DMS114 treated with DMSO at 0.1 percent for 48 hours (cell line): ENCODE data around the gene SLC30A4.
A peak's percentile ranks its signal among the peaks of the same experiment; 100 is the strongest.

Experiments
- DNase-seq: peaks from one replicate; lab custom pipeline; 2025; ENCODE audit not compliant: unreplicated experiment; lab: John Stamatoyannopoulos, UW

SLC30A4 gene

DNA sequence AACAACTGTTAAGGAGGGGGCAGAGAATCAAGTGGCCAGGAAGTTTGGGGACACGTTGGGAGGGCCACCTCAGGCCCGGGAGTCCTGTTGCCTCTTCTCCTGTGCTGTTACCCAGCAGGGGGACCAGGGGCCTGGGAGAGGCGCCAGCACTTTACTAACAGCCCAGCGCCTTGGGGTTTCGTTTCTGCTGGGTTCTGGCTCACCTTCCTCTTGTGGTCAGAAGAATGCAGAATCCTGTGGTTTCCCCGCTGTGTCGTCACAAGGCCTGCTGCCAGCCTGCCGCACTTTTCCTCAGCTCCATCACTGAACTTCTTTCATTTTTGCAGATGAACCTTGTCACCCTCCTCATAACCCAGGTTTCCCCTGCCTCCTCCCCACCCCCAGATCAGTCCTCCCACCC, 67.7 kb downstream of the SLC30A4 start:
- no peak for DNase-seq

DNA sequence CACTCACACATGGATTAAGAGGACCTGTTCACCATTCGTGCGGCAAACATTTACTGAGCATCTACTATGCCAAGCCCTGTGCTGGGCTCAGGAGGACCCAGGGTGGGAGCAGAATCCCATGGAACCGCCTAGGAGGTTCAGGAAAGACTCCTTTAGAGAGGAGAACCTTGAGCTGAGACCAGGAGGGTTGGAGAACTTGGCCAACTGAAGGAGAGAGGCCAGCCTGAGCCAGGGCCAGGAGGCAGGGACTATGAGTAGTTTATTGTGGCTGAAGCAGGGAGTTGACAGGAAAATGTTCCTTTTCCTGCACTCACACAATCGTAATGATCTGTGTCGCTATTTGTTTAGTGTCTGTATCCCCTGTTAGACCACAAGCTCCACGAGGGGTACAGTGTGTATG, 71.3 kb downstream of the SLC30A4 start:
- DNase-seq: no peak

DNA sequence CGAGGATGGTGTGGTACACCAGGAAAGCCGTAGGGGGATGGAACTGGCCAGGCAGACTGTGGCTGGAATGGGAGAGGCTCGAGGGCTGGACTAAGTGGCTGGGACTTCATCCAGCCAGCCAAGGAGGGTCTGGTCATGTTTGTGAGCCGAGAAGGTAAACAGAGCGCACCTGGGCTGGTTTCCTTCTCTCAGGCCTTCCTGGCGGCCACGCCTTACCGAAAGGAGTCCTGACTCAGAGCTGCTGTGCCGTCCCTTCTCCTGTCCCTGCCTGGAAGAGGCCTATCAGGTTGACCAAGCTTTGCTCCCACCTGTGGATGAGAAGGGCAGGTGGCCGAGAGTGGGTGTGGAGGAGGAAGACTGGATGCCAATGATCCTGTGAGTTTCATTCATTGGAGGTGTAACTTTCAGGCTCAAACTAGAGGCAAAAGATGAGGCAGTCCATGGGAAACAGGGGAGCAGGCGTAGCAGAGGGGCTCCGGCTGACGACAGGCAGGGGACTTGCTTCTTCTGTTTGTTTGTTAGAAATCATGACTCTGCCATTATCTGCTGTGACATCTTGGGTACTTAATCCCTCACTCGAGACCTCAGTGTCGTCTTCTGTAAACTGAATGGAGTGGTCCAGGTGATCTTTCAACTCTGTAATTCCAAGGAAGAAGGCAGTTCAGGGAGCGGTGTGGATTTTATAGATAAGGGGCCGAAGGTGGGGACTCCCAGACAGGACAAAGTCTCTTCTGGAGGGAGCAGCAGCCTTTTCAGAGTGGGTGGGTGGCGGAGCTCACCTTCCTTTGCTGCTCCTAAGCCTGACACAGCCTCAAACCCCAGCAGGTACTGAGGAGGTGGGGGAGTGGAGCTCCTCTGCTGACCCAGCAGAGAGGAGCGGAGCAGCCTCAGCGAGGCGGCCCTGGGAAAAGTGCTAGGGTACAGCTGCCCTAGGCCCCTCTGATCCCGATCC, 72.4 kb downstream of the SLC30A4 start:
- DNase-seq: no peak

DNA sequence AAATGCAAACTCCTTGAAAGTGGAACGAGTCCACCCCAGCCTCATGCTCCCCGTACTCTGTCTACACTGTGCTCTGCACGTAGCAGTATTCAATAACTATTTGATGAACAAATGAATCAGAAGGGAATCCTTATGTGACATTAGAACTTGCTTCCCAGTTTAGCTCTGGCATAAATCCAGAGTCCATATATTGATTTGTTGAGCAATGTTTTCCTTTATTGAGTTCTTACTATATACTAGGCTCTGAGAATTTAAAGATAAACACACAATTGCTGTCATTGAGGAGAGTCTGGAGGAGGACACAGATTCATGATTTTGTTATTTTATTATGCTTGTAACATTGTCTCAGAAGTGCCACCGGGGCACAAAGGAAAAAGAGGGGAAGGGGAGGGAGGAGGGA, 73.2 kb downstream of the SLC30A4 start:
- no peak for DNase-seq

DNA sequence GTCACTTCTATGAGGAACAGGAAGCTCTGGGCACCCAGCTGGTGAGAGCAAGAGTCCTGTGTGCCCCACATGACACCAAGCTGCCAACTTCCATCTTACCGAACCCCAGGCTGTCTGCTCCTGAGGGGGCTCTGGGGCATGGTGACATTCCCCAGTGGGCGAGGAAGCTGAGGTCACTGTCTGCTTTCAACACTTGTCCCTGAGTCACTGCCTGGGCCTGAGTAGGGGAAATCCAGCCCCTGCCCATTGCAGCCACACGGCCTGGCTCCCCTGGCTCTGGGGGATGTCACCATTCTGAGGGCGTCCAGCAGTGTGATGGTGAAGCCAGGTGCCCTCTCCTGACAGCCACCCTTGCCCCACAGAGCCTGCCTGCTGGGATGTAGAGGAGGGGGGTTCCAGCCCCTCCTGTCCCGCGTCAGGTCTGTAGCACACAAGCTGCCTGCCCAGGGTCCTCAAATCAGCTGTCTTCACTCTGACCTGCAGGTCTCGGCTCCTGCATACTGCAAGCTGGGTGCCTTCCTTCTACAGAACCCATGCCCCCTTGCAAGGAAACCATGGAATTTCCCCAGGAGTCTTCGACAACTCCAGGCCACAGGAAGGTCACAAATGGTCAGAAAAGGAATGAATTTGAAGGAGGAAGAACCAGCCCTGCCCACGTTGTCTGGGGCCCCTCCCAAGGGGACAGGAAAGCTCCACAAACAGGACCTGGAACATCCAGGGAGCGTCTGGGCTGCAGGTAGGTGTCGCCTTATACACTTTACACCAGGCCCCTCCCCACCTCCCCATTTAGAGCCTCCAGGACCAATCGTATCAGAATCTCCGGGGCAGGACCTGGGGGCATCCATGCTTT, 74.3 kb downstream of the SLC30A4 start:
- DNase-seq: no peak

DNA sequence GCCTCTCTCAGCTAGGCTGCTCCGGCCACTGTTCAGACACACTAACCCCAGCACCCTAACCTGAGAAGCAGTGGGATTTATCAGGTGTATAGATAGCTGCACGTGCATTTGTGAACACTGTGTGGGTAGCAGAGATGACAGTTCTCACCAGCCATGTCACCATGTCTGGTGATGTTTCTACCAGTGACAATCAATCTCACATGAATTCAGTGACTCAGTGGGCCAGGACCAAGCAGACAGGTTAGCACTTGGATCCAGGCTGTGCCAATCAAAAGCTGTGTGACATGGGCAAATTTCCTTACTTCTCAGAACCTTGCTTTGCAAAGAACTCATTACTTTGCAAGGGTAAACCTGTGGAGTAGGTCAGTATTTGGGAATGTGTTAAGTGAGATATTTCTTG, 78.9 kb downstream of the SLC30A4 start:
- no peak for DNase-seq

DNA sequence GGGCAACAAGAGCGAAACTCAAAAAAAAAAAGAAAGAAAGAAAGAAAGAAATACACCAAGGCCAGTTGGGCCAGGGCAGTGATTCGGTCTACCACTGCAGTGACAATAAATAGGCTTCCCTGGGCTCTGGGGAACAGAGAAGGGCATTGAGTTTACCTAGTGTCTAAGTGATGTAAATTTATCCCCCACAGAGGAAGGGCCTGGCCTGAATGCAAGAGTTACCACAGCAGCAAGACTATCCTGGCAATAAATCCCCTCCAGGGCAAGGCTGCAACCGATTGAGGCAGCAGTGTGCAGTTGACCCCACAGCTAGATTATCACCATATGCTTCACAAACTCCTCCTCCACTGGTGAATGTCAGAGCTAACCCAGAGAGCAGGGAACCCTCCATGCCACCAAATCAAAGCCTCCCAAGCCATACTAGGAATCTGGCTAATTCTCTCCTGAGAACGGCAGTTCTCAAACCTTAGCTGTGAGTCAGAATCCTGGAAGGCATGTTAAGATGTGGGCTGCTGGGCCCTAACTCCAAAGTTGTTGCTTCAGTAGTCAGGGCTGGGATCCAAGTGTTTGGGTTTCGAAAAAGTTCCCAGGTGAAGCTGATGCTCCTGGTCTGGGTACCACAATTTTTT, 79.9 kb downstream of the SLC30A4 start:
- no peak for DNase-seq

DNA sequence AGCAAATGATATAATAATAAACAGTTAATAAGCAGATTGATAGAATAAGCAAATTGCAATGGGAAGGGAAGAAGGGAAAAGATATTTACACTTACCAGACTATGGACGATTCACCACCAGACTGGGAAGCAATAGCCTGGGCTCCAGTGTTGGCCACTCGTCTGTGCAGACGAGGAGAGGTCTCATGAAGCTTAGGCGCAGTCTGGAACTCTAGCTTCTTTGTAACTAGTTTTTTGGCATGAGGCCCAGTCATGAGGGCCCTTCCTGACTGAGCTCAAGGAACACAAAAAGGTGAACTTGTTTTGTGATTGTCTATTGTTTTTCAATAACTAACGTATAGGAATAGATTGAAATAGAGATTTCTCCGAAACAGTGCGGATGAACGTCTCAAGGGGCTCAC, 80.9 kb downstream of the SLC30A4 start:
- no peak for DNase-seq

DNA sequence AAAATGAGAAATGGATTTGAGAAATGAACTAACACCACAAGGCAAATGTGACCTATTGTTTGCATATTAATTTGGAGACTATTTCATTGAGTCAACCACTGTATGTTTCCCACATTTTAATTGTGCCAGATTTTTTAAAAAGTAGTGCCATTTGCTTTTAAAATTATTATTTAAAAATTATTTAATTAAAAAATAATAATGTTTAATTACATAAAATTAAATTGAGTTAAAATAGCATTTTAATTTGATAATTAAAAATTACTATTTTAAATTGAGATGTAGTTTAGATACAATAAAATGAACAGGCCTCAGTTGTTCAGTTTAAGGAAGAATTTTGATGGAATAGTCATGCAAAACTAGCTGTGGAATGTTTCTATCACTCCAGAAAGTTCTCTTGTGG, 81.5 kb downstream of the SLC30A4 start:
- DNase-seq: no peak

DNA sequence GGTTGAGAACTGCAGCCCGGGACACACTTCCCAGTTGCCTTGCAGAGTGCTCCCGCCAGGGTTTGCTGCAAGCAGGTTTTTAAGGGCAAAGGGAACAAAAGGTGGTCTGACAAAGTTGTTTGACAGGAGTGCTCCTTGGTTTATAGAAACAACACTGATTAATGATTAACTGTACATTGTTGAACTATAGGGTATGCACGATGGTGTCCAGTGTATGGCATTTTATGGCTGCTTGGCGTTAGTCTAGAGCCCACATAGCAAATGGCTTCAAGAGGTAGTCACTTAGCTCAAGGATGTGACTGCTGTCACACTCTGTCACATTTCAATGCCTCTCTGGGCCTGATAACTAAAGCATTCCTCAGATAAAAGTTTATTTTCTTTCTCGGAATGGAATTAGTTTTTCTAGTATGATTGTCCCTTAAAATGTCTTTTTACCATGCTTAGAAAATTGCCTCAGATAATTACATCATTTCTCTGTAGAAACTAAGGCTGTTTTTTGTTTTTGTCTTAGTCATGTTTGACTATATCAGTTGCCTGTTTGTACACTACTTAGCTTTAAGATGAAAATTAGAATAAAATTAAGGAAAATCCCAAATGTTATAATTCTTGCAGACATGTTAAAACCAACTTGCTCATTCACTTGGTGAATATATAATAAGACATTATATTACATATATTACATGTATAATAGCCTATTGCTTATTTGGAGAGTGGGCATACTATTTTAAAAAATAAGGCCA, 82.9 kb downstream of the SLC30A4 start:
- no peak for DNase-seq

DNA sequence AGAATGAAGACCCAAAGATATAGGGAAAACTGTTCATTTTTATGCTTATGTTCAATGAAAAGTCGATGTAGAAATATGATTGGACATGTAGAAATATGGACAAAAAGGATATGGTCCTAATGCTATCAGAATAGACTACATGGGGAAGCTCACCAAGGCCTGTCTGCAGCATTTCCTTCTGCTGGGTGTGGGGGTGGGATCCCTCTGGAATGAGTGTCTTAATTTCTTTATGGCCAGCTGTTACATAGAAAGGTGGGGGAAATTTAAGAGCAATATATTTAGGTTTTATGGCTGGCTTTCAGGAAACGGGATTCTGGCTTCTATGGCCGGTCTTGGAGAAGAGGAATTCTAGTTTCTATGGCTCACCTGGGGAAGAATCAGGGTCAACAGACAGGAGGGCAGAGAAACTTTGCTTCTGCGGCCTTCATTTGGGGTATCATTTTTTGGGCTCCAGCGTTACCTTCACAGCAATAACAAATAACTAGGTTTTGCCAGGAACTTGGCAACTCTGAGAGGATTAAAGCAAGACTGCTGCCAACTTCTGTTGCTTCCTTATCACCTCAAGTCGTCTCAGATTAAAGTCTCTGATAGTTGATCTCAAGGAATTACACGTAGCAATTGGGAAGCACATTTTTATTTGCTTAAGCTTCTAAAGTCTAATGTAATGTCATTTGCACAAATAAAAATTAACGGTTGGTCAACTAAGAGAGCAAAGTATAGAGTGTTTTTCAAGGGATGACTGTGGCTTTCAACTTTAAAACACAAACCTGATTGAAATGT, 87.2 kb downstream of the SLC30A4 start:
- DNase-seq: no peak

DNA sequence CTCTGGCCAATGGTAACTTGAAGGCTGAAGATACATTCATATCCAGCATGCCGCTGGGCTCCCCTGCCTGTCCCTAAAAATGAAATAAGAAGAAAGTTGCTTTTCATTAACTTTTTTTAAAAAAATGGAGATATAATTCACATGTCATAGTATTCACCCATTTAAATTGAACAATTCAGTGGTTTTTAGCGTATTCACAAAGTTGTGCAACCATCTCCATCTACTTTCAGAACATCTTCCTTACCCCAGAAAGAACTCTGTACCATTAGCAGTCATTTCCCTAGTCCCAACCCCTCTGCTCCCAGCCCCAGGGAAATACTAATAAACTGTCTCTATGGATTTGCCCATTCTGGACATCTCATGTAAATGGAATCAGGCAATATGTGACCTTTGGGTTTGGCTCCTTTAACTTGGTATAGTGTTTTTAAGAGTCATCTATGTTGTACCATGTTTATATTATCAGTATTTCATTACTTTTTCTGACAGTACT, 88.4 kb downstream of the SLC30A4 start:
- no peak for DNase-seq

DNA sequence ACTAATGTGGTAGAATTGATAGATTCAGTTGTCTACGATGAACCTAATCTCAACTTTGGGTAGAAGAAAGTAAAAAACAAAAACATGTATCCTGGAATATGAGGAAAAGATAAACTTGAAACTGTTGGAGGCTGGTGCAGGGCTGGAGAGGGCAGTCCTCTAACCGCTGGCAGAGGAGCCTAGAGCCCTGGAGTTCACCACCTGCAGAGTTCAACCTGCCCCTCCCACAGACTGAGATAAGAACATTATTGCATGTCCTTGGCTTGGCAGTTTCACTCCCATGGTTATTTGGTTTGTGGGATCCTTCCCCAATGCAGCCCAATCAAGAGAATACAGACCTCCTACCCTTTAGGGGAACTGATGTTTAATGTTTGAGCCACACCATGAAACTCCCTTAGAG, 91.0 kb downstream of the SLC30A4 start:
- DNase-seq: no peak

DNA sequence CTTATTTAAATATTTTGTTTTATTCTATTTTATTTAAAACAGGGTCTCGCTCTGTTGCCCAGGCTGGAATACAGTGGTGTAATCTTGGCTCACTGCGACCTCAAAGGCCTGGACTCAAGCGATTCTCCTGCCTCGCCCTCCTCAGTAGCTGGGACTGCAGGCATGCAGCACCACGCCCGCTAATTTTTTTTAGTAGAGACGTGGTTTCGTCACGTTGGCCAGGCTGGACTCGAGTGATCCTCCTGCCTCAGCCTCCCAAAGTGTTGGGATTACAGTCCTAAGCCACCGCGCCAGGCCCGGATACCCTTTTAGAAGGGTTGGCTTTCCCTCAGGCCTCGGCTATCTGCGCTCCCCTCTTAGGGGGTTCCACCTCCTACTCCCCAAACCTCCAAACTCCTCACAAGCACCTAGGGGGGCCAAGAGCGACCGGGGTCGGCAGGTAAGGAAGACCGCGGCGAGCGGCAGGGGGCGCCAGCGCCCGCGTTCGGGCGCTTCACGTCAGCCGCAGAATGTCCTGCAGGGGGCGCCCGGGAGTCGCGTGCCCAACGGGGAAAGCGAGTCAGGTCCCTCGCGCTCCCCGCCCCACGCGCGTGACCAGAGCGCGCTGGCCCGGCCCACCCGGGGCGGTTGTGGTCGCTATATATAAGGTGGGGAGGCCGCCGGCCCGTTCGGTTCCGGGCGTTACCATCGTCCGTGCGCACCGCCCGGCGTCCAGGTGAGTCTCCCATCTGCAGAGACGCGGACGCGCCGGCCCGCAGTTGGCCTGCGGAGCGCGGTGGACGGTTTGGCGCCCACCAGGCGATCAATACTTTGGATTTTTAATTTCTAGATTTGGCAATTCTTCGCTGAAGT, 92.4 kb downstream of the SLC30A4 start:
- peak; percentile 14 for DNase-seq
